IMR-90 (cell line): Measurements from ENCODE around the gene STARD7.

Source experiments
- CEBPB ChIP-seq: IDR thresholded peaks from 2 replicates; pipeline ENCODE4 v1.6.1; 2012; ENCODE audit warnings: low read depth, low read length, improper control_type of control experiment
- CHD1 ChIP-seq: IDR thresholded peaks from 2 replicates; pipeline ENCODE4 v1.6.1; 2012; ENCODE audit warnings: low read depth, low read length, improper control_type of control experiment
- FOS ChIP-seq: fragments of 150-350 bp; IDR thresholded peaks from 2 replicates; pipeline ENCODE4 v1.6.1; 2016; ENCODE audit warnings: low read depth, low read length
- MAFK ChIP-seq: IDR thresholded peaks from 2 replicates; pipeline ENCODE4 v1.6.1; 2012; ENCODE audit warnings: low read depth, low read length, improper control_type of control experiment
- MAZ ChIP-seq: IDR thresholded peaks from 2 replicates; pipeline ENCODE4 v1.6.1; 2012; ENCODE audit warnings: low read depth, mild to moderate bottlenecking, low read length, improper control_type of control experiment, moderate library complexity, borderline replicate concordance
- MXI1 ChIP-seq: IDR thresholded peaks from 2 replicates; pipeline ENCODE4 v1.6.1; 2012; ENCODE audit warnings: low read depth, mild to moderate bottlenecking, low read length, moderate library complexity, borderline replicate concordance
- POLR2A ChIP-seq: IDR thresholded peaks from 2 replicates; pipeline ENCODE4 v1.6.1; 2012; ENCODE audit warnings: mild to moderate bottlenecking, low read depth, low read length
- RAD21 ChIP-seq: IDR thresholded peaks from 2 replicates; pipeline ENCODE4 v1.6.1; 2012; ENCODE audit warnings: low read length, improper control_type of control experiment
- TF ChIP-seq, protein P1 (sequence below): conservative IDR thresholded peaks from 2 replicates; pipeline ENCODE4 v1.5.1; 2012; ENCODE audit warnings: mild to moderate bottlenecking, low read depth, low read length, improper control_type of control experiment
- TF ChIP-seq, protein P2 (sequence below): fragments of 150-350 bp; IDR thresholded peaks from 2 replicates; pipeline ENCODE4 v1.6.1; 2016; ENCODE audit warnings: low read depth, mild to moderate bottlenecking, low read length, moderate library complexity, borderline replicate concordance
- TF ChIP-seq, protein P3 (sequence below): fragments of 150-350 bp; IDR thresholded peaks from 2 replicates; pipeline ENCODE4 v1.6.1; 2017; ENCODE audit warnings: mild to moderate bottlenecking, antibody characterized with exemption, low read length, low read depth

DNA sequence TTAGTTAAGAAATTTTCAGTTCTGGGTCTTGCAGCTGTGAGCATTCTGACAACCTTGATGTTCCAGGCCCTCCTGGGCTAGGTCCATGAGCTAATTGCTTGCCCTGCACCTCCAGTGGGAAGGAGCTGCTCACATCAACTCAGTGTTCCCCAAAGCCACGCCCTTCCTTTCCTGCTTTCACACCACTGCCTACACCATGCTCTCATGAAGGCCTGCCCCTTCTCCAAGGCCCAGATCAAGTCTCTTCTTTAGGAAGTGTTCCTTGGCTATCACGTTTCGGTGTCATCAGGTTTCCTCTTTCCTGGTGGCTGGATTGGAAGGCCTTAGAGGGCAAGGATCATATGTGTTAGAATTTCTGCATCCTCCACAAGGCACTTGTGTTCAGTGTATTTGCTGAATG lies 38.4 kb upstream of the STARD7 start:
- TF ChIP-seq POLR2A: no peak
- TF ChIP-seq, protein P1, sequence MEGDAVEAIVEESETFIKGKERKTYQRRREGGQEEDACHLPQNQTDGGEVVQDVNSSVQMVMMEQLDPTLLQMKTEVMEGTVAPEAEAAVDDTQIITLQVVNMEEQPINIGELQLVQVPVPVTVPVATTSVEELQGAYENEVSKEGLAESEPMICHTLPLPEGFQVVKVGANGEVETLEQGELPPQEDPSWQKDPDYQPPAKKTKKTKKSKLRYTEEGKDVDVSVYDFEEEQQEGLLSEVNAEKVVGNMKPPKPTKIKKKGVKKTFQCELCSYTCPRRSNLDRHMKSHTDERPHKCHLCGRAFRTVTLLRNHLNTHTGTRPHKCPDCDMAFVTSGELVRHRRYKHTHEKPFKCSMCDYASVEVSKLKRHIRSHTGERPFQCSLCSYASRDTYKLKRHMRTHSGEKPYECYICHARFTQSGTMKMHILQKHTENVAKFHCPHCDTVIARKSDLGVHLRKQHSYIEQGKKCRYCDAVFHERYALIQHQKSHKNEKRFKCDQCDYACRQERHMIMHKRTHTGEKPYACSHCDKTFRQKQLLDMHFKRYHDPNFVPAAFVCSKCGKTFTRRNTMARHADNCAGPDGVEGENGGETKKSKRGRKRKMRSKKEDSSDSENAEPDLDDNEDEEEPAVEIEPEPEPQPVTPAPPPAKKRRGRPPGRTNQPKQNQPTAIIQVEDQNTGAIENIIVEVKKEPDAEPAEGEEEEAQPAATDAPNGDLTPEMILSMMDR: no peak
- TF ChIP-seq RAD21: no peak
- TF ChIP-seq CHD1: no peak
- TF ChIP-seq, protein P2, sequence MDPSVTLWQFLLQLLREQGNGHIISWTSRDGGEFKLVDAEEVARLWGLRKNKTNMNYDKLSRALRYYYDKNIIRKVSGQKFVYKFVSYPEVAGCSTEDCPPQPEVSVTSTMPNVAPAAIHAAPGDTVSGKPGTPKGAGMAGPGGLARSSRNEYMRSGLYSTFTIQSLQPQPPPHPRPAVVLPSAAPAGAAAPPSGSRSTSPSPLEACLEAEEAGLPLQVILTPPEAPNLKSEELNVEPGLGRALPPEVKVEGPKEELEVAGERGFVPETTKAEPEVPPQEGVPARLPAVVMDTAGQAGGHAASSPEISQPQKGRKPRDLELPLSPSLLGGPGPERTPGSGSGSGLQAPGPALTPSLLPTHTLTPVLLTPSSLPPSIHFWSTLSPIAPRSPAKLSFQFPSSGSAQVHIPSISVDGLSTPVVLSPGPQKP: no peak
- TF ChIP-seq, protein P3, sequence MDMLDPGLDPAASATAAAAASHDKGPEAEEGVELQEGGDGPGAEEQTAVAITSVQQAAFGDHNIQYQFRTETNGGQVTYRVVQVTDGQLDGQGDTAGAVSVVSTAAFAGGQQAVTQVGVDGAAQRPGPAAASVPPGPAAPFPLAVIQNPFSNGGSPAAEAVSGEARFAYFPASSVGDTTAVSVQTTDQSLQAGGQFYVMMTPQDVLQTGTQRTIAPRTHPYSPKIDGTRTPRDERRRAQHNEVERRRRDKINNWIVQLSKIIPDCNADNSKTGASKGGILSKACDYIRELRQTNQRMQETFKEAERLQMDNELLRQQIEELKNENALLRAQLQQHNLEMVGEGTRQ: no peak
- no peak for TF ChIP-seq MXI1
- TF ChIP-seq MAZ: no peak
- no peak for TF ChIP-seq MAFK
- no peak for TF ChIP-seq FOS
- TF ChIP-seq CEBPB: no peak
